Limb (tissue), 2 donors: ENCODE measurements around the gene KPNA1.
A peak's percentile ranks its signal among the peaks of the same experiment; 100 is the strongest.

ENCODE experiments used
- DNase-seq, 2 donors: peaks; one replicate each; pipeline ENCODE4 v3.0.0-alpha.2; 2016; ENCODE audit errors: extremely low spot score in 2 of 2

Gene KPNA1

DNA sequence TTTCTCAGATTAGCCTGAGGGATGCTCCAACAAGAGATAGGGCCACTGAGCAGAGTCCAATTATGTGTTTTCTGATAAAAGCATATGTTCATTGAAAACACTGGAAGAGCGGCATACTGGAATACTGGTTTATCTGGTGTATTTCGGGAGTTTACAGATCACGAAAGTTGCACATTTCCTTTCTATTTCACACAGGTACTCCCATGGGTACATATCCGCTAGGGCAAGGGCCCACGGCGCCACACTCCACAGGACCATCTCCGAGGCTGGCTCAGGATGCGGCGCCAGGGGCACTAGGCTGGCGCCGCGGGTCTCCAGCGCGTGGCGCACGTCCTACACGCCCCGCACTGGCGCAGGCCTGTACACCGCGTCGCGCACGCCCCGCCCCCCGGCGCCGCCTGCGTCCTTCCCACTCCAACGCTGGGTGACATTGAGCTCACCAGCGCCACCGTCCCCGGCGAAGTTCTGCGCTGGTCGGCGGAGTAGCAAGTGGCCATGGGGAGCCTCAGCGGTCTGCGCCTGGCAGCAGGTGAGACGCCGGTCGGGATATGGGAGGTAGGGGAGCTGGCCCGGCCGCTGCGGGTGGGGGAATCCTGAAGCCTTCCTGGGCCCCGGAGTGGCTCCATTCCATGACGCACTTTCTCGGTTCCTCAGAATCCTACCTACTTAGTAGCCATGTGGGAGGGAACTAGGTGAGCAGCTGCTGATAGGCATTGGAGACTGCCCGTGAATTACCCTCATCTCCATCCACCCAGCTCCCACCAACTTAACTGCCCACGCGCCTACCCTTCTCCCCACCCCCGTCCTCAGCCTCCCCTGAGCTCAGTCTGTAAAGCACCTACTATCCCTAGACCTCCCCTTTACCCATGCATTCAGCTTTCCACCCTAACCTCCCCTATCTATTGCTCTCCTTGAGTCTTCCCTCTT lies 130.7 kb downstream of the KPNA1 start, which contains the start of gene FAM162A:
FAM162A (plus strand) TSS at position 412 of the 927 bp plus-strand sequence; CDS start at position 496, 84 bp downstream.
- DNase-seq: peak; percentile 93 to 96

DNA sequence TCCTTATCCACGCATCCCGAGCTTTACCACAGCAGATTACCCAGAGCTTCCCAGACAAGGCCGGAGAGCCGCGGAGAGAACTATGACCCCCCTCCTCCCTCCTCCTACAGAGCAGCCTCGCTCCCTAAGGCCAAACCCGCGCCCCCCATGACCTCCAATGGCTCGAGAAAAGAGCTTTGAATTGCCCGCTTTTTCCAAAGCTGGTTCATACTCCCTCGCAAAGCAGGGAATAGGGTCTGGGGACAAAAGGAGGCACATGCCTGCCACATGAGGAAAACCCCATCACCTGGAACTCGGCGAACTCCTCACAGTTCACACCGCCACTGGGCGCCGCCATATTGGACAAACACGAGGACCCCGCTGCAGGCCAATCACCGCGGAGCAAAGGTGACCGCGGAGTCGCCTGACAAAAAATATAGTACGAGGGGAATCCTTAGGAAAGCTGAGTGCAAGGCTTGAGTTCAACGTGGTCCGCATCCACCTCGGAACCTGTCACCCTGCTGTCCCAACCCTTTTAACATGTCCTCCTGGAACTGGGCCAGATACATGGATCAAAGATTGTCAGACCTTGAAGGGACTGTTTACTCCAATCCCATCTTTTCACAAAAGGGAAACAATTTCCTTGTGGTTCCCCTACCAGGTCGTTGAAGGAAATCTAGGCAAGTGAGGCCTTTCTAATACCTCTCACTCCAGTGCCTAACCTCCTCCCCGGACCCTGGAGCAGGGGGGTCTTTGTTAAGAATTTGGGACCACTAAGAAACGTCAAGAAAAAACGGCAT lies 131.7 kb downstream of the KPNA1 start, which contains the start of gene MIX23:
MIX23 (minus strand) TSS at position 344 of the 779 bp plus-strand sequence; CDS start at position 337, 7 bp downstream.
- peak; percentile 92 for DNase-seq

DNA sequence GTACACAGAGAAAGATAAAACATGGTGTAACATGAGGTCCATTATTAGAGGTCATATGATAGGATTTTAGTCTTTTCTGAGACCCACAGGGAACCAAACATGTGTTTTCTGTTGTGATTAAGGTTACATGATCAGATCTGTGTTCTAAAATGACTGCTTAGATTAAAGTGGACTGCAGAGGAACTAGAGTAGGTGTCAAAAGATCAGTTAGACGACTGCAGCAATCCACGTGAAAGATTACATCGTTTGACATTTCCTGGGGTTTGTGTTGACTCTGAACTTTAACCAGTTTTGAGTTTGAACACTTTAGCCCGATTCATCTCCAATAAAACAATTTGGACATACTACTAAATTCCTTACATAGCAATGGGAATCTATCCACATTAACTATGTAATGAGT lies 136.8 kb downstream of the KPNA1 start:
- no peak for DNase-seq

GRCh38 chr3:122374034-122374433 lies 140.7 kb downstream of the KPNA1 start:
- DNase-seq: no peak
